Neural progenitor cell (in vitro differentiated cells): Measurements from ENCODE around the gene TELO2. TPM values are rescaled to one million over a fixed set of nuclear protein-coding genes. Genes with fewer than 3 reads are reported as not detected.

Source experiments
- DNase-seq: peaks from one replicate; pipeline ENCODE4 v3.0.0-alpha.2; 2016; ENCODE audit warnings: low spot score
- H2AFZ ChIP-seq: fragments of 200-600 bp; sonication (generic); replicated peaks from 2 replicates; pipeline ENCODE4 v1.6.1; 2016; ENCODE audit warnings: antibody characterized with exemption
- H3F3A ChIP-seq: fragments of 200-600 bp; sonication (generic); 2 replicates; pipeline ENCODE4 v1.6.1; 2016; ENCODE audit warnings: antibody characterized with exemption, low read depth
- H3K27ac ChIP-seq: fragments of 200-600 bp; sonication (generic); 2 replicates; pipeline ENCODE4 v1.5.1; 2016; ENCODE audit warnings: mild to moderate bottlenecking
- H3K27me3 ChIP-seq: fragments of 200-600 bp; sonication (generic); 2 replicates; pipeline ENCODE4 v1.6.1; 2016; ENCODE audit warnings: mild to moderate bottlenecking, moderate library complexity
- H3K36me3 ChIP-seq: fragments of 200-600 bp; sonication (generic); 2 replicates; pipeline ENCODE4 v1.5.1; 2016
- H3K4me1 ChIP-seq: fragments of 200-600 bp; sonication (generic); 2 replicates; pipeline ENCODE4 v1.6.1; 2016; ENCODE audit warnings: mixed run types
- H3K4me2 ChIP-seq: fragments of 200-600 bp; sonication (generic); 2 replicates; pipeline ENCODE4 v1.6.1; 2016
- H3K4me3 ChIP-seq: fragments of 200-600 bp; sonication (generic); 2 replicates; pipeline ENCODE4 v1.5.1; 2016
- H3K79me2 ChIP-seq: fragments of 200-600 bp; sonication (generic); 2 replicates; pipeline ENCODE4 v1.6.1; 2016; ENCODE audit warnings: low read depth
- H3K9ac ChIP-seq: fragments of 200-600 bp; sonication (generic); 2 replicates; pipeline ENCODE4 v1.6.1; 2016
- H3K9me3 ChIP-seq: fragments of 200-600 bp; sonication (generic); 2 replicates; pipeline ENCODE4 v1.5.1; 2016; ENCODE audit warnings: low read depth
- H4K20me1 ChIP-seq: fragments of 200-600 bp; sonication (generic); 2 replicates; pipeline ENCODE4 v1.6.1; 2016; ENCODE audit warnings: low read depth
- H3K27ac Mint-ChIP-seq: 3 replicates; pipeline ENCODE4 v1.8.0; 2021; ENCODE audit warnings: mixed read lengths
- H3K27me3 Mint-ChIP-seq: 2 replicates; pipeline ENCODE4 v1.8.0; 2022; ENCODE audit warnings: low read depth, mild to moderate bottlenecking, inconsistent platforms, moderate library complexity, mixed read lengths; ENCODE audit not compliant: insufficient read depth
- H3K36me3 Mint-ChIP-seq: 3 replicates; pipeline ENCODE4 v1.8.0; 2021; ENCODE audit warnings: mixed read lengths
- H3K4me1 Mint-ChIP-seq: 3 replicates; pipeline ENCODE4 v1.8.0; 2021; ENCODE audit warnings: mixed read lengths
- H3K4me3 Mint-ChIP-seq: 3 replicates; pipeline ENCODE4 v1.8.0; 2021; ENCODE audit warnings: mild to moderate bottlenecking, moderate library complexity, mixed read lengths
- H3K9me3 Mint-ChIP-seq: 3 replicates; pipeline ENCODE4 v1.8.0; 2020; ENCODE audit warnings: mixed read lengths
- EZH2 ChIP-seq: fragments of 200-600 bp; sonication (generic); IDR thresholded peaks from 2 replicates; pipeline ENCODE4 v1.6.1; 2017; ENCODE audit warnings: antibody characterized with exemption, mild to moderate bottlenecking, moderate library complexity
- EZH2phosphoT487 ChIP-seq: fragments of 200-600 bp; sonication (generic); IDR thresholded peaks from 2 replicates; pipeline ENCODE4 v1.6.1; 2017; ENCODE audit warnings: antibody characterized with exemption
- total RNA-seq: library from RNA; depleted of rRNA; stranded (reverse); fragments of >200 nt; gene quantifications from 2 replicates; pipeline ENCODE4 v1.2.3, GENCODE V29; 2015; ENCODE audit warnings: low replicate concordance
- TF ChIP-seq, protein P1 (sequence below): fragments of 200-600 bp; sonication (generic); IDR thresholded peaks from 2 replicates; pipeline ENCODE4 v1.5.1; 2017; ENCODE audit warnings: antibody characterized with exemption, mild to moderate bottlenecking

TELO2 gene
- total RNA-seq, 1 donor from 2014 or later, result 18.3 TPM

DNA sequence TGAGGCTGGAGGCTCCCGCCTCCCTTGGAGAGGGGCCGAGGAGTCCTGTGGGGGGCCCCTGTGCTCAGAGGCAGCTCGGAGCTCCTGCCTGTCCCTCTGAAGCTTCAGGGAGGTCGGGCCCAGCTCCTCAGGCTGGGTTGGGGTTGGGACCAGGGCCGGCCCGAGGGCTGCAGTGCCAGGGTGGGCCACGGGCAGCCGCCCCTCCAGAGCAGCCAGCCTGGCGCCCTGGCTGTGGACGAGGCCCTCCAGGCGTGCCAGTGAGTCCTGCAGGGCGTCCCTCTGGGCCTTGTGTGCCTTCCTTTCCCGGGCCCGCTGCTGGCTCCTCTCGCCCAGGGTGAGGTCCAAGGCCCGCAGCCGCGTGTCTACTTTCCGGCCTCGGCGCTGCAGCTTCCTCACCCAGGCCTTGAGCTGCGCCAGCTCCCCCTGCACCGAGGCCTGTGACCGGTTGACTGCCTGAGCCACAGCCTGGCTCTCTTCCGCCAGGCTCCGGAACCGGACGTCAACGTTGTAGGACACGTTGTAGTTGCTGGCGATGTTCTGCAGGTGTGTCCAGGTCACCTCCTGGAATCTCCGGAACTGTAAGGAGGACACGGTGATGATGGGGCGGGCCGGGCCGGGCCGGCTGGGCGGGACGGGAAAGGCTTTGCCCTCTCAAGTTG lies 5.6 kb upstream of the TELO2 start:
- Histone ChIP-seq H3K9ac (no peak overlapping the region), H4K20me1 (no peaks in the 10 kb centered on the region), H3K4me2 (no peak overlapping the region), H3K4me1 (peaks cover under 1% of the 10 kb centered on the region), H3K9me3 (no peaks in the 10 kb centered on the region), H3F3A (peaks cover 3% of the 10 kb centered on the region), H3K27ac (no peak overlapping the region), H3K79me2 (no peaks in the 10 kb centered on the region), H2AFZ (no peak overlapping the region), H3K36me3 (no peaks in the 10 kb centered on the region), H3K27me3 (peaks cover 21% of the 10 kb centered on the region), H3K4me3 (no peak overlapping the region)
- H3K27me3 Mint-ChIP-seq, result peaks cover 4% of the 10 kb centered on the region
- no peaks in the 10 kb centered on the region for H3K36me3 Mint-ChIP-seq
- H3K27ac Mint-ChIP-seq, result no peak overlapping the region
- TF ChIP-seq EZH2, result no peak
- DNase-seq, result no peak
- H3K4me3 Mint-ChIP-seq, result no peak overlapping the region
- H3K4me1 Mint-ChIP-seq, result peaks cover 2% of the 10 kb centered on the region
- no peaks in the 10 kb centered on the region for H3K9me3 Mint-ChIP-seq

DNA sequence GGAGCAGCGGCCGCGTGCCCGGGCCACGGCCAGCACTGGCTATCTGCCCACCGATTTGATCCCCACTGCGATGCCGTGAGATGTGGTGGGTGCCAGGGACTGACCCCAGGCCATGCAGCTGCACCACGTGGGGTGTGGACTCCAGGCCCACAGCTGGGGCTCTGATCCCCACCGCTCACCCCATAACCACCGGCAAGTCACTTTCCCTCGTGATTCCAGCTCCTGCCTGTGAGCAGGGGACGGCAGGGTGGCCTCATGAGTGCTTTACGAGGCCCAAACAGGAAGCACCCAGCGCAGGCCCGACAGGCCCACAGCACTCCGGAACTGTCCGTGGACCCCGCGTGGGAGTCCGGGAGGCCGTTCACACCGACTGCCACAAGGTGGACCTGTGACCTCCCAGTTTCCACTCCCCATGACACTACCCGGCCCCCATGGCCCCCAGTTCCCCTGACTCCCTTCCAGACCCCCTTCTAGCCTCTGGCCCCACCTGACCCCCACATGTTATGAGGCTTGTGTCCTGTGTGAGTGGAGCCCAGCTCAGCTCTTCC lies 5.0 kb upstream of the TELO2 start:
- no peak for DNase-seq
- H3K4me3 ChIP-seq, result no peak overlapping the region
- no peaks in the 10 kb centered on the region for H3K36me3 Mint-ChIP-seq

DNA sequence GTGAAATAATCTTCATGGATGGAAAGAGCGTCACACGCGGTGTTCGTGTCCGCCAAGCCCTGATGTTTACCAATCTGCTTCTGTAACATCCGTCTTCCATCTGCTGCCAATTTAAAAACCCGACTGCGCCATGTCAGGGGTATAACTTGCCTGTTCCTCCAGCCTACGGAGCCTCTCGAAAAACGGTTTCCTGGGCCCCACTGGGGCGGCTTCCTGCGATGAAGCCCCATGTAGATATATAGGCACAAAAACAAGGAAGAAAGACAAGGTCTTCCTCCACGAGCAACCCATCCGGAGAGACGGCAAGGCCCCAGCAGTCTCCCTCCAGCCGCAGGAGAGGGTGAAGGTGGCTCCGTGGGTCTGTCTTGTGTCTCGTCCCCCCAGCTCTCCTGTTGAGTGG lies 4.5 kb upstream of the TELO2 start, which contains the start of gene PTX4:
PTX4 (minus strand) TSS at position 326 of the 400 bp plus-strand sequence; CDS start at position 291, 35 bp downstream.
- Histone ChIP-seq H3K27me3 (peaks cover 11% of the 10 kb centered on the region), H3K9ac (peak within 1 kb of the TSS; percentile 49), H3K27ac (no peak within 1 kb of the TSS), H4K20me1 (no peaks in the 10 kb centered on the region), H3K9me3 (no peaks in the 10 kb centered on the region), H3K79me2 (peaks cover 4% of the 10 kb centered on the region), H3K36me3 (no peaks in the 10 kb centered on the region), H3K4me3 (no peak within 1 kb of the TSS), H2AFZ (no peak within 1 kb of the TSS), H3K4me1 (peaks cover 4% of the 10 kb centered on the region), H3K4me2 (no peak within 1 kb of the TSS), H3F3A (peaks cover 8% of the 10 kb centered on the region)
- peaks cover 7% of the 10 kb centered on the region for H3K4me1 Mint-ChIP-seq
- TF ChIP-seq EZH2phosphoT487 (no peak), EZH2 (no peak)
- TF ChIP-seq, protein P1, sequence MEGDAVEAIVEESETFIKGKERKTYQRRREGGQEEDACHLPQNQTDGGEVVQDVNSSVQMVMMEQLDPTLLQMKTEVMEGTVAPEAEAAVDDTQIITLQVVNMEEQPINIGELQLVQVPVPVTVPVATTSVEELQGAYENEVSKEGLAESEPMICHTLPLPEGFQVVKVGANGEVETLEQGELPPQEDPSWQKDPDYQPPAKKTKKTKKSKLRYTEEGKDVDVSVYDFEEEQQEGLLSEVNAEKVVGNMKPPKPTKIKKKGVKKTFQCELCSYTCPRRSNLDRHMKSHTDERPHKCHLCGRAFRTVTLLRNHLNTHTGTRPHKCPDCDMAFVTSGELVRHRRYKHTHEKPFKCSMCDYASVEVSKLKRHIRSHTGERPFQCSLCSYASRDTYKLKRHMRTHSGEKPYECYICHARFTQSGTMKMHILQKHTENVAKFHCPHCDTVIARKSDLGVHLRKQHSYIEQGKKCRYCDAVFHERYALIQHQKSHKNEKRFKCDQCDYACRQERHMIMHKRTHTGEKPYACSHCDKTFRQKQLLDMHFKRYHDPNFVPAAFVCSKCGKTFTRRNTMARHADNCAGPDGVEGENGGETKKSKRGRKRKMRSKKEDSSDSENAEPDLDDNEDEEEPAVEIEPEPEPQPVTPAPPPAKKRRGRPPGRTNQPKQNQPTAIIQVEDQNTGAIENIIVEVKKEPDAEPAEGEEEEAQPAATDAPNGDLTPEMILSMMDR, result no peak
- peaks cover 4% of the 10 kb centered on the region for H3K27me3 Mint-ChIP-seq
- peak within 1 kb of the TSS; percentile 81 for H3K27ac Mint-ChIP-seq
- no peaks in the 10 kb centered on the region for H3K36me3 Mint-ChIP-seq
- no peak for DNase-seq
- no peak within 1 kb of the TSS for H3K4me3 Mint-ChIP-seq
- H3K9me3 Mint-ChIP-seq, result no peaks in the 10 kb centered on the region

More for the DNA sequence above, 5.0 kb upstream of the TELO2 start:
- Histone ChIP-seq H3K9ac (peak overlapping the region; percentile 49), H3K36me3 (no peaks in the 10 kb centered on the region), H2AFZ (no peak overlapping the region), H3K27ac (no peak overlapping the region), H3K9me3 (no peaks in the 10 kb centered on the region), H4K20me1 (no peaks in the 10 kb centered on the region), H3K4me2 (no peak overlapping the region), H3K79me2 (no peaks in the 10 kb centered on the region), H3K4me1 (peaks cover 4% of the 10 kb centered on the region), H3F3A (peaks cover 8% of the 10 kb centered on the region), H3K27me3 (peaks cover 16% of the 10 kb centered on the region)
- Mint-ChIP-seq H3K27ac (no peak overlapping the region), H3K4me3 (no peak overlapping the region), H3K9me3 (no peaks in the 10 kb centered on the region), H3K4me1 (peaks cover 7% of the 10 kb centered on the region), H3K27me3 (peaks cover 4% of the 10 kb centered on the region)
- TF ChIP-seq EZH2phosphoT487, result no peak
- TF ChIP-seq, protein P1, result no peak
- TF ChIP-seq EZH2, result no peak

DNA sequence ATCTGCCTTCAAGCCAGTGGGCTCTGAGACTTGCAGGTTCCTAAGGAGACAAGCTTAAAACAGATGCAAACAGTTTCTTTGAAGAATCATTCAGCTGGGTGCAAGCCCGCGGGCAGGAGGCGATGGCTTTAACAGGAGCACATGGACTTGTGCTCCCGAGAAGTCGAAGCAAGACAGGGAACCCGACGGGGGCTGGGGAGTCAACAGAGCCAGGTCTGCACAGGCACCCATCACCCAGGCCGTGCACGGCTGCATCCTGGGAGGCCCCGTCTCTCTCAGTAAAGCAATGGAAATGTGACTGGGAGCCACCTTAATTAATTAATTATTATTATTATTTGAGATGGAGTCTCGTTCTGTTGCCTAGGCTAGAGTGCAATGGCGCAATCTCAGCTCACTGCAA lies 4.1 kb upstream of the TELO2 start:
- Histone ChIP-seq H3K9ac (peak overlapping the region; percentile 49), H3K4me3 (no peak overlapping the region), H3K4me2 (no peak overlapping the region), H3K9me3 (no peaks in the 10 kb centered on the region), H3K36me3 (no peaks in the 10 kb centered on the region), H4K20me1 (peaks cover 4% of the 10 kb centered on the region), H3K79me2 (peaks cover 8% of the 10 kb centered on the region), H3K4me1 (peaks cover 7% of the 10 kb centered on the region), H3F3A (peaks cover 11% of the 10 kb centered on the region), H2AFZ (no peak overlapping the region), H3K27ac (no peak overlapping the region), H3K27me3 (peaks cover 7% of the 10 kb centered on the region)
- Mint-ChIP-seq H3K9me3 (no peaks in the 10 kb centered on the region), H3K27ac (peak overlapping the region; percentile 81), H3K27me3 (peaks cover 4% of the 10 kb centered on the region), H3K36me3 (no peaks in the 10 kb centered on the region), H3K4me1 (peaks cover 7% of the 10 kb centered on the region), H3K4me3 (no peak overlapping the region)
- no peak for DNase-seq
- no peak for TF ChIP-seq EZH2
- TF ChIP-seq EZH2phosphoT487, result no peak
- TF ChIP-seq, protein P1, result no peak
